ENCODE results near the gene EIF3L.

- no peak for TF ChIP-seq EZH2 (IDR thresholded peaks at IDR 0.05; ENCODE audit: borderline replicate concordance, low read depth, low read length, severe bottlenecking)
- TF ChIP-seq CTCF (IDR thresholded peaks at IDR 0.05; ENCODE audit: borderline replicate concordance, extremely low read depth, low read length, poor library complexity, severe bottlenecking): no peak
These were observed 35.2 kb downstream of the EIF3L start for GRCh38 chr22:37884420-37884819.

All from DND-41 (cell line).